HEK293 (cell line): ENCODE measurements around the gene TRIM46.

ENCODE experiments used
- CTCF ChIA-PET: fragments of 350-600 bp; formaldehyde crosslinking; extraction: SDS; loops from one replicate; lab custom pipeline; 2021; ENCODE audit warnings: antibody characterized with exemption; lab: Yijun Ruan, JAX
- POLR2A ChIA-PET: fragments of 300-600 bp; formaldehyde crosslinking; extraction: SDS; loops from one replicate; lab custom pipeline; 2020; ENCODE audit warnings: antibody characterized with exemption, inconsistent platforms; lab: Yijun Ruan, JAX
- H3K27ac ChIP-seq: fragments of 200-500 bp; sonication (Bioruptor generic); 2 replicates; pipeline ENCODE4 v1.5.1; 2014; ENCODE audit warnings: low read depth, low read length, control low read depth, inconsistent platforms; ENCODE audit errors: extremely low read depth
- H3K36me3 ChIP-seq, 2 experiments: fragments of 200-500 bp in 1 of 2; sonication (Bioruptor generic) in 1 of 2; 1 replicate in 1 of 2; 2 replicates in 1 of 2; pipeline ENCODE4 v1.5.1; 2014 to 2017; ENCODE audit warnings: inconsistent platforms in 2 of 2, low read length in 2 of 2; ENCODE audit not compliant: control insufficient read depth in 2 of 2, insufficient read depth in 1 of 2
- H3K4me1 ChIP-seq: fragments of 200-500 bp; sonication (Bioruptor generic); 2 replicates; pipeline ENCODE4 v1.5.1; 2014; ENCODE audit warnings: mild to moderate bottlenecking, low read length, inconsistent platforms; ENCODE audit not compliant: control insufficient read depth, insufficient read depth
- H3K4me3 ChIP-seq: 2 replicates; pipeline ENCODE4 v1.5.1; 2011; ENCODE audit warnings: low read depth, mild to moderate bottlenecking, control low read depth, low read length, moderate library complexity
- H3K9me3 ChIP-seq: fragments of 200-500 bp; sonication (Bioruptor generic); 2 replicates; pipeline ENCODE4 v1.5.1; 2014; ENCODE audit warnings: low read depth, low read length, inconsistent platforms; ENCODE audit not compliant: control insufficient read depth, insufficient read depth
- HOXD13 ChIP-seq: sonication (generic); formaldehyde crosslinking; IDR thresholded peaks from 2 replicates; pipeline ENCODE4 v1.8.0; 2022; ENCODE audit warnings: missing genetic modification reagents, borderline replicate concordance
- KLF1 ChIP-seq: fragments of 450-650 bp; formaldehyde crosslinking; IDR thresholded peaks from 2 replicates; pipeline ENCODE4 v1.5.1; 2016; ENCODE audit warnings: missing biosample characterization, missing genetic modification characterization
- PRDM2 ChIP-seq: fragments of 450-650 bp; formaldehyde crosslinking; IDR thresholded peaks from 2 replicates; pipeline ENCODE4 v1.5.1; 2016; ENCODE audit warnings: missing biosample characterization, missing genetic modification characterization, borderline replicate concordance
- PRDM6 ChIP-seq: fragments of 450-650 bp; formaldehyde crosslinking; IDR thresholded peaks from 2 replicates; pipeline ENCODE4 v1.5.1; 2017; ENCODE audit warnings: missing biosample characterization, missing genetic modification characterization
- REPIN1 ChIP-seq: fragments of 450-650 bp; formaldehyde crosslinking; IDR thresholded peaks from 2 replicates; pipeline ENCODE4 v1.5.1; 2017; ENCODE audit warnings: missing biosample characterization, missing genetic modification characterization, low read depth
- ZNF114 ChIP-seq: fragments of 450-650 bp; formaldehyde crosslinking; IDR thresholded peaks from 2 replicates; pipeline ENCODE4 v1.5.0; 2017; ENCODE audit warnings: missing biosample characterization, missing genetic modification characterization
- ZNF324 ChIP-seq: fragments of 450-650 bp; formaldehyde crosslinking; IDR thresholded peaks from 2 replicates; pipeline ENCODE4 v1.5.1; 2016; ENCODE audit warnings: missing biosample characterization, missing genetic modification characterization
- ZNF366 ChIP-seq: fragments of 450-650 bp; formaldehyde crosslinking; conservative IDR thresholded peaks from 2 replicates; pipeline ENCODE4 v1.5.1; 2016; ENCODE audit warnings: missing biosample characterization, missing genetic modification characterization
- ZNF391 ChIP-seq: fragments of 450-650 bp; formaldehyde crosslinking; IDR thresholded peaks from 2 replicates; pipeline ENCODE4 v1.5.1; 2016; ENCODE audit warnings: low read depth, missing biosample characterization, missing genetic modification characterization, borderline replicate concordance
- ZNF48 ChIP-seq: fragments of 450-650 bp; formaldehyde crosslinking; IDR thresholded peaks from 2 replicates; pipeline ENCODE4 v1.5.1; 2016; ENCODE audit warnings: missing biosample characterization, missing genetic modification characterization
- ZNF510 ChIP-seq: fragments of 450-650 bp; formaldehyde crosslinking; IDR thresholded peaks from 2 replicates; pipeline ENCODE4 v1.5.1; 2018; ENCODE audit warnings: mild to moderate bottlenecking, missing genetic modification characterization, missing biosample characterization; ENCODE audit not compliant: insufficient replicate concordance
- ZNF521 ChIP-seq: fragments of 450-650 bp; formaldehyde crosslinking; IDR thresholded peaks from 2 replicates; pipeline ENCODE4 v1.5.1; 2017; ENCODE audit warnings: missing biosample characterization, mild to moderate bottlenecking, missing genetic modification characterization
- ZNF561 ChIP-seq: fragments of 450-650 bp; IDR thresholded peaks from 2 replicates; pipeline ENCODE4 v1.5.1; 2018; ENCODE audit warnings: missing biosample characterization, missing genetic modification characterization, borderline replicate concordance
- ZNF621 ChIP-seq: fragments of 450-650 bp; formaldehyde crosslinking; IDR thresholded peaks from 2 replicates; pipeline ENCODE4 v1.5.1; 2017; ENCODE audit warnings: missing biosample characterization, missing genetic modification characterization
- ZNF624 ChIP-seq: fragments of 450-650 bp; formaldehyde crosslinking; IDR thresholded peaks from 2 replicates; pipeline ENCODE4 v1.5.1; 2017; ENCODE audit warnings: missing biosample characterization, missing genetic modification characterization
- ZNF747 ChIP-seq: fragments of 450-650 bp; formaldehyde crosslinking; IDR thresholded peaks from 2 replicates; pipeline ENCODE4 v1.5.1; 2016; ENCODE audit warnings: missing biosample characterization, missing genetic modification characterization
- ZNF776 ChIP-seq: fragments of 450-650 bp; formaldehyde crosslinking; IDR thresholded peaks from 2 replicates; pipeline ENCODE4 v1.5.0; 2017; ENCODE audit warnings: missing biosample characterization, missing genetic modification characterization, borderline replicate concordance
- ZNF843 ChIP-seq: fragments of 450-650 bp; formaldehyde crosslinking; IDR thresholded peaks from 2 replicates; pipeline ENCODE4 v1.5.1; 2016; ENCODE audit warnings: missing biosample characterization, missing genetic modification characterization
- ZSCAN16 ChIP-seq: fragments of 450-650 bp; formaldehyde crosslinking; IDR thresholded peaks from 2 replicates; pipeline ENCODE4 v1.5.1; 2016; ENCODE audit warnings: missing biosample characterization, missing genetic modification characterization
- TF ChIP-seq, protein P1 (sequence below): sonication (generic); formaldehyde crosslinking; IDR thresholded peaks from 2 replicates; pipeline ENCODE4 v1.8.1; 2022; ENCODE audit warnings: mild to moderate bottlenecking, moderate library complexity, missing genetic modification reagents
- TF ChIP-seq, protein P2 (sequence below): fragments of 450-650 bp; formaldehyde crosslinking; IDR thresholded peaks from 2 replicates; pipeline ENCODE4 v1.5.1; 2016; ENCODE audit warnings: missing biosample characterization, missing genetic modification characterization
- TF ChIP-seq, protein P3 (sequence below): fragments of 450-650 bp; formaldehyde crosslinking; IDR thresholded peaks from 2 replicates; pipeline ENCODE4 v1.5.1; 2017; ENCODE audit warnings: missing biosample characterization, missing genetic modification characterization
- TF ChIP-seq, protein P4 (sequence below): fragments of 450-650 bp; formaldehyde crosslinking; IDR thresholded peaks from 2 replicates; pipeline ENCODE4 v1.5.1; 2016; ENCODE audit warnings: missing biosample characterization, missing genetic modification characterization

The TRIM46 gene

DNA sequence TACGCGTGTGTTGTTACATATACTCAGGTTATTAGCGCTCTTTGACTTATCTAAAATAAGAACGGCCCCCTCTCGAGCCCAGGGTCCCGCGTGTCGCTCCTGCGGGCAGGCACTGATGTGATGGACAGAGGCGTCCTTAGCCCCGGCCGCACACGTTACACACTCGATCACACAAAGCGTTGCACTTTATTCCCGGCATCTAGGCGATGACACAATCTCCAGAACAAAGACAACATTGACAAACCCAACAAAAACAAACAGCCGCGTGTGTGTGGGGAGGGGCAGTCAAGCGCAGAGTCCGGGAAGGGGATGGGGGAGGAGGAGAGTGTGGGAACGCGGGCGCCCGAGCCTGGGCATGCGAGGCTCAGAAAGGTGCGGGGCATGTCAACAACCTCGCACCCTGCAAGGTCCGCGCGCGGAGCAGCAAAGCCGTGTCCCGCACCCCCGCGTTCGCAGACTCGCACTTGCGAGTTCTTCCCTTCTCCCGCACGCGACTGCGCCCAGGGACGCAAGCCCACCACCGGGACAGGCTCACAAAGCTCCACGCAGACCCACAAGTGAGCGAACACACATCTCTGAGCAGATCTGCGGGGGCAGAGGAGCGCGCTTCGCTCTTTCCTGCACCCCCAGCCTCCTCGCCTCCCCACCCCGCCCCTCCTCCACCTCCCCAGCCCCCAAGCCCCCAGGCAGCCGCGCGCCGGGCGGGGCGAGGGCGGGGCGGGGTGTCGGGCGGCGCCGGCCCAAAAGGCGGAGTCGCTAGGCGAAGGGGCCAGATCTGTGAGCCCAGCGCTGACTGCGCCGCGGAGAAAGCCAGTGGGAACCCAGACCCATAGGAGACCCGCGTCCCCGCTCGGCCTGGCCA lies 46.3 kb upstream of the TRIM46 start, which contains the start of gene EFNA1:
TSS of gene EFNA1 (plus strand) at position 772 of the 862 bp plus-strand sequence. CDS start 102 bp downstream, outside the sequence.
- Histone ChIP-seq H3K4me3 (peak within 1 kb of the TSS; percentile 62), H3K4me1 (peaks cover 21% of the 10 kb centered on the region), H3K27ac (peak within 1 kb of the TSS; percentile 75), H3K36me3 (peaks cover 0 to 14% of the 10 kb centered on the region in 2 experiments; a peak in 2 of 3 replicates), H3K9me3 (no peaks in the 10 kb centered on the region)
- CTCF ChIA-PET = interaction anchor here (1.4 to 2.6 kb wide), 3 partner anchors 36 to 45 kb away, joined by 5 to 17 read pairs (median 8); partner anchors contain the start of gene KRTCAP2
- POLR2A ChIA-PET = interaction anchor here (0.6 to 2.9 kb wide), 9 partner anchors 7 to 202 kb away, joined by 3 to 14 read pairs (median 7); partner anchors contain the start of genes KRTCAP2 and SLC50A1
- TF ChIP-seq ZNF391 (tag by site-specific recombination) (peak; percentile 43), HOXD13 (CRISPR knock-in tag) (no peak), ZNF843 (peak; percentile 87), ZNF114 (tag by site-specific recombination) (no peak), ZNF324 (tag by site-specific recombination) (0 out of 2 replicates have a peak, but pooled peaks have one; percentile 24), ZNF521 (tag by site-specific recombination) (no peak), REPIN1 (tag by site-specific recombination) (no peak), ZNF624 (tag by site-specific recombination) (no peak), ZNF48 (tag by site-specific recombination) (no peak), ZNF366 (peak; percentile 86), ZNF621 (tag by site-specific recombination) (no peak), ZNF747 (no peak), PRDM2 (tag by site-specific recombination) (no peak), ZNF510 (tag by site-specific recombination) (no peak), ZNF561 (tag by site-specific recombination) (no peak), ZNF776 (tag by site-specific recombination) (no peak), PRDM6 (tag by site-specific recombination) (0 out of 2 replicates have a peak, but pooled peaks have one; percentile 23), KLF1 (peak; percentile 85), ZSCAN16 (tag by site-specific recombination) (peak; percentile 26; the same call in 1 of the 2 replicates)
- TF ChIP-seq, protein P1, sequence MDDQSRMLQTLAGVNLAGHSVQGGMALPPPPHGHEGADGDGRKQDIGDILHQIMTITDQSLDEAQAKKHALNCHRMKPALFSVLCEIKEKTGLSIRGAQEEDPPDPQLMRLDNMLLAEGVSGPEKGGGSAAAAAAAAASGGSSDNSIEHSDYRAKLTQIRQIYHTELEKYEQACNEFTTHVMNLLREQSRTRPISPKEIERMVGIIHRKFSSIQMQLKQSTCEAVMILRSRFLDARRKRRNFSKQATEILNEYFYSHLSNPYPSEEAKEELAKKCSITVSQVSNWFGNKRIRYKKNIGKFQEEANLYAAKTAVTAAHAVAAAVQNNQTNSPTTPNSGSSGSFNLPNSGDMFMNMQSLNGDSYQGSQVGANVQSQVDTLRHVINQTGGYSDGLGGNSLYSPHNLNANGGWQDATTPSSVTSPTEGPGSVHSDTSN = no peak
- TF ChIP-seq, protein P2, sequence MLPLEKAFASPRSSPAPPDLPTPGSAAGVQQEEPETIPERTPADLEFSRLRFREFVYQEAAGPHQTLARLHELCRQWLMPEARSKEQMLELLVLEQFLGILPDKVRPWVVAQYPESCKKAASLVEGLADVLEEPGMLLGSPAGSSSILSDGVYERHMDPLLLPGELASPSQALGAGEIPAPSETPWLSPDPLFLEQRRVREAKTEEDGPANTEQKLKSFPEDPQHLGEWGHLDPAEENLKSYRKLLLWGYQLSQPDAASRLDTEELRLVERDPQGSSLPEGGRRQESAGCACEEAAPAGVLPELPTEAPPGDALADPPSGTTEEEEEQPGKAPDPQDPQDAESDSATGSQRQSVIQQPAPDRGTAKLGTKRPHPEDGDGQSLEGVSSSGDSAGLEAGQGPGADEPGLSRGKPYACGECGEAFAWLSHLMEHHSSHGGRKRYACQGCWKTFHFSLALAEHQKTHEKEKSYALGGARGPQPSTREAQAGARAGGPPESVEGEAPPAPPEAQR = peak; percentile 46; the same call in 1 of the 2 replicates
- TF ChIP-seq, protein P3, sequence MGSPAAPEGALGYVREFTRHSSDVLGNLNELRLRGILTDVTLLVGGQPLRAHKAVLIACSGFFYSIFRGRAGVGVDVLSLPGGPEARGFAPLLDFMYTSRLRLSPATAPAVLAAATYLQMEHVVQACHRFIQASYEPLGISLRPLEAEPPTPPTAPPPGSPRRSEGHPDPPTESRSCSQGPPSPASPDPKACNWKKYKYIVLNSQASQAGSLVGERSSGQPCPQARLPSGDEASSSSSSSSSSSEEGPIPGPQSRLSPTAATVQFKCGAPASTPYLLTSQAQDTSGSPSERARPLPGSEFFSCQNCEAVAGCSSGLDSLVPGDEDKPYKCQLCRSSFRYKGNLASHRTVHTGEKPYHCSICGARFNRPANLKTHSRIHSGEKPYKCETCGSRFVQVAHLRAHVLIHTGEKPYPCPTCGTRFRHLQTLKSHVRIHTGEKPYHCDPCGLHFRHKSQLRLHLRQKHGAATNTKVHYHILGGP (tag by site-specific recombination) = no peak
- TF ChIP-seq, protein P4, sequence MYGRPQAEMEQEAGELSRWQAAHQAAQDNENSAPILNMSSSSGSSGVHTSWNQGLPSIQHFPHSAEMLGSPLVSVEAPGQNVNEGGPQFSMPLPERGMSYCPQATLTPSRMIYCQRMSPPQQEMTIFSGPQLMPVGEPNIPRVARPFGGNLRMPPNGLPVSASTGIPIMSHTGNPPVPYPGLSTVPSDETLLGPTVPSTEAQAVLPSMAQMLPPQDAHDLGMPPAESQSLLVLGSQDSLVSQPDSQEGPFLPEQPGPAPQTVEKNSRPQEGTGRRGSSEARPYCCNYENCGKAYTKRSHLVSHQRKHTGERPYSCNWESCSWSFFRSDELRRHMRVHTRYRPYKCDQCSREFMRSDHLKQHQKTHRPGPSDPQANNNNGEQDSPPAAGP = peak; percentile 98
